ENCODE data around the gene RXRA.
A peak's percentile ranks its signal among the peaks of the same experiment; 100 is the strongest.

The RXRA gene

GRCh38 chr9:134445000-134445399 lies 118.7 kb downstream of the RXRA start:
- DNase-seq (ENCODE audit: low read depth, low spot score) = no peak

- DNase-seq (ENCODE audit: low read depth, low spot score) = peak; percentile 82
Measured at GRCh38 chr9:134449180-134449916, 123.1 kb downstream of the RXRA start.

DNA sequence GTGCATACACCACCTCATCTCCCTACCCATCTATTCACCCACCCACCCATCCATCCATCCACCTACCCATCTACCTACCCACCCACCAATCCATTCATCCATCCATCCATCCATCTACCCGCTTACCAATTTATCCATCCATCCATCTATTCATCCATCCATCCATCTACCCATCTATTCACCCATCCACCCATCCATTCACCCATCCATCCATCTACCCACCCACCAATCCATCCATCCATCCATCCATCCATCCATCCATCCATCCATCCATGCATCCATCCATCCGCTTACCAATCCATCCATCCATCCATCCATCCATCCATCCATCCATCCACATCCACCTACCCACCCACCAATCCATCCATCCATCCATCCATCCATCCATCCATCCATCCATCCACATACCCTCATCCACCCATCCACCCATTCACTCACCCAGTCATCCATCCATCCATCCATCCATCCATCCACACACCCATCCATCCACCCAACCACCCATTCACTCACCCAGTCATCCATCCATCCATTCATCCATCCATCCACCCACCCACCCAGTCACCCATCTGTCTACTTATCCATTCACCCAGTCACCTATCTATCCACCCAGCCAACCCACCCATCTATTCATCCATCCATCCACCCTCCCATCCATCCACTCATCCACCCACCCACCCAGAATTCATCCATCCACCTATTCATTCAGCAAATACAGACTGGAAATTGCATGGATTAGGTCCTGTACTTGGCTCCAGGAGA lies 125.6 kb downstream of the RXRA start:
- DNase-seq (ENCODE audit: low read depth, low spot score) = no peak

- no peak for DNase-seq (ENCODE audit: low read depth, low spot score)
Measured at GRCh38 chr9:134452728-134453127, 126.5 kb downstream of the RXRA start.

GRCh38 chr9:134453776-134454475 lies 127.7 kb downstream of the RXRA start:
- DNase-seq (ENCODE audit: low read depth, low spot score) = no peak

GRCh38 chr9:134454476-134454857 lies 128.2 kb downstream of the RXRA start:
- no peak for DNase-seq (ENCODE audit: low read depth, low spot score)

- no peak for DNase-seq (ENCODE audit: low read depth, low spot score)
Measured at GRCh38 chr9:134455021-134455471, 128.8 kb downstream of the RXRA start.

- DNase-seq (ENCODE audit: low read depth, low spot score) = no peak
Measured at GRCh38 chr9:134455537-134455933, 129.3 kb downstream of the RXRA start.

- DNase-seq (ENCODE audit: low read depth, low spot score) = peak; percentile 81
Measured at GRCh38 chr9:134455934-134456755, 129.9 kb downstream of the RXRA start.

DNA sequence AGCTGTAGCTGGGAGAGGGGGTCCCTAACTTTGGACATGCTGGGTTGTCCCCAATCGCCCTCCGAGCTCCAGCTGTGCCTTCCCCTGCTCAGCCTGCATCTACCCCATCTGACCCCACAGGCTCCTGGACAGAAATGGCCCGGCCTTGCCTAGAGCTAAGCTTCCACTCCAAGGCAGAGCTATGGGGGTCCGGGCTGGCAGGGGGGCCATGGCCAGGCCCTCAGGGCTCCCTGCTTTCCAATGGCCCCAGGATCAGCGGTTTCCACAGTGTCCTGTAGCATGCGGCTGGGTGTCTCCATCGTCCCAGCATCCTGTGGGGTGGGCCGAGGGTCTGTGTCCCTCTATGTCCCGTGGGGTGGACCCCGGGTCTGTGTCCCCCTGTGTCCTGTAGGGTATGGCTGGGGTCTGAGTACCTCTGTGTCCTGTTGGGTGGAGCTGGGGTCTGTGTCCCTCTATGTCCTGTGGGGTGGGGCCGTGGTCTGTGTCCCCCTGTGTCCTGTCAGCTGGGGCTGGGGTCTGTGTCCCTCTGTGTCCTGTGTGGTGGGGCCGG lies 130.6 kb downstream of the RXRA start:
- DNase-seq (ENCODE audit: low read depth, low spot score) = no peak

GRCh38 chr9:134457321-134458206 lies 131.3 kb downstream of the RXRA start:
- no peak for DNase-seq (ENCODE audit: low read depth, low spot score)

GRCh38 chr9:134458207-134459108 lies 132.2 kb downstream of the RXRA start:
- DNase-seq (ENCODE audit: low read depth, low spot score) = no peak

DNA sequence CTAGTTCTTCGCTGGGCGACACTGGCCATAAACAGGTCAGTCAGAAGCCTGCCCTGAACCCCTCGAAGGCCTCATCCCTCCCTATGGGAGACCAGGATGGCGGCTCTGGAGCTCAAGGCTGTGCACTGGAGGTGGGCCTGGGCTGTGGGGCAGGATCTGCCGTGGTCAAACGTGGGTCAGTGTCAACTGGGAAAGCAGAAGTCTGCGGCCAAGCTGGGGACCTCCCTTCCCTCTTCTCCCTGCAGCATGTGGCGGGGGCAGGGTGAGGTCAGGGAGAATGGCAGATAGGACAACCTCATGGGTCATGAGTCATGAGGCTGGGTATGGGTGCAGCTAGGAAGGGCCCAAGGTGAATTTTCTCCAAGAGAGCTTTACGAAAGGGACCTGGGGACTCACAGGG lies 132.9 kb downstream of the RXRA start:
- no peak for DNase-seq (ENCODE audit: low read depth, low spot score)

GRCh38 chr9:134459573-134459972 lies 133.3 kb downstream of the RXRA start:
- no peak for DNase-seq (ENCODE audit: low read depth, low spot score)

DNA sequence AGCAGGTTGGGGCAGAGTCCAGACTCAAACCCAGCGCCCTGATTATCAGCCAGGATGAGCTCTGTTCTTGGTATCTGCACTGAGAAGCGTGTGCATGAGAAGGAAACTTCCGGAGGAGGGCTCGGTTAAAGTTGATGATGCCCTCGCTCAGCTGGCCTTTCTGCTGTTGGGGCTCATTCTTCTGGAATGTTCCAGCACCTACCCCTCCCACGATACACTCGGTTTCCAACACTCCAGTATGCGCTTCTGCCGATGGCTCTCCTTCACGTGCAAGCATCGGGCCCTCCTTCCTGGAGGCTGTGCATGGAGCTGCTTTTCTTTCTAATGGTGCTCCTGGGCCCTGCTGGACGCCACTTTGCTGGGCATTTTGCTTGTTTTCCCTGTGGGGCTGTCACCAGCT lies 134.0 kb downstream of the RXRA start:
- DNase-seq (ENCODE audit: low read depth, low spot score) = no peak

GRCh38 chr9:134460896-134461295 lies 134.6 kb downstream of the RXRA start:
- DNase-seq (ENCODE audit: low read depth, low spot score) = no peak

DNA sequence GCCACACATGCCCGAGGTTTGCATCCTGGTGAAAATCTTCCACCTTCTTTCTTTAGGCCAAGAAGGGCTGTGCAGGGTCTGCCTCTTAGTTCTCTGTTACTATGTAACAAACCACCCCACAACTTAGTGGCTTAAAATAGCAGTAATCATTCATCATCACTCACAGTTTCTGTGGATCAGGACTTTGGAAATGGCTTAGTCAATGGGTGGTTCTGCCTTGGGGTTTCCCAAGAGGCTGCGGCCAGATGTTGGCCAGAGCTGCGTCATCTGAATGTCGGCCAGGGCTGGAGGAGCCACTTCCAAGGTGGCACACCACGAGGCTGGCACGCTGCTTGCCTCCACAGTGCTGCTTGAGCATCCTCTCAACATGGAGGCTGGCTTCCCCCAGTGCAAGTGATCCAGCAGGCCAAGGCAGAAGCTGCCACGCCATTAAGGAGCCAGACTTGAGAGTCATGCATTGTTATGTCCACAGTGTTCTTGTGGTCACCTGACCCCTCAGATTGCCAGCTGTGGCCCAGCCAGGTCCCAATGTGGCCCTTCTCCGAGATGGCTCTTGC lies 135.2 kb downstream of the RXRA start:
- DNase-seq (ENCODE audit: low read depth, low spot score) = no peak

- no peak for DNase-seq (ENCODE audit: low read depth, low spot score)
Measured at GRCh38 chr9:134462318-134462717, 136.1 kb downstream of the RXRA start.

- no peak for DNase-seq (ENCODE audit: low read depth, low spot score)
Measured at GRCh38 chr9:134463280-134463679, 137.0 kb downstream of the RXRA start.

Measured in brain pericyte (primary cell).